ENCODE results near the gene CST7.
"Not testable (repeated sequence)": the region's sequence is repeated elsewhere in the genome, so short reads cannot be mapped to it uniquely, and the experiment has no call there.

DNA sequence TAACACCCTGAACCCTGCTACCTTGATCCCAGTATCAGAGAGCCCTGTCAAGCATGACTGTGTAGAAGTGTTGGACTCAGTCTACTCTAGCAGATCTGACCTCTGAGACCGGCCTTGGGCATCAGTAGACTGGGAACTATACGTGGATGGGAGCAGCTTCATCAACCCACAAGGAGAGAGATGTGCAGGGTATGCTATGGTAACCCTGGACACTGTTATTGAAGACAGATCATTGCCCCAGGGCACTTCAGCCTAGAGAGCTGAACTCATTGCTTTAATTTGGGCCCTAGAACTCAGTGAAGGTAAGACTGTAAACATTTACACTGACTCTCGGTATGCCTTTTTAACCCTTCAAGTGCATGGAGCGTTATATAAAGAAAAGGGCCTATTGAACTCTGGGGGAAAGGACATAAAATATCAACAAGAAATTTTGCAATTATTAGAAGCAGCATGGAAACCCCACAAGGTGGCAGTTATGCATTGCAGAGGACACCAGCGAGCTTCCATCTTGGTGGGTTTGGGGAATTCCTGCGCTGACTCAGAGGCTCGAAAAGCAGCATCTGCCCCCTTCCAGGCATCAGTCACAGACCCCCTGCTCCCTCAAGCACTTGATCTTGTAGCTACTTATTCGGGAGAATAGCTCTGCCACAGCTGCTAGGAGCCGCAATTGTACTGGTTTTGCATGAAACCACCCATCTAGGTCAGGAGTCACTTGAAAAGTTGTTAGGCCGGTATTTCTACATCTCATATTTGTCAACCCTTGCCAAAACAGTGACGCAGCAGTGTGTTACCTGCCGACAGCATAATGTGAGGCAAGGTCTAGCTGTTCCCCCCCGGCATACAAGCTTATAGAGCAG lies 19.0 kb upstream of the CST7 start:
- not testable (repeated sequence) for TF ChIP-seq EP300 (IDR thresholded peaks at IDR 0.05; ENCODE audit: borderline replicate concordance in 1 of 2, low read depth in 1 of 2, low read length in 1 of 2)
- TF ChIP-seq, protein P1, sequence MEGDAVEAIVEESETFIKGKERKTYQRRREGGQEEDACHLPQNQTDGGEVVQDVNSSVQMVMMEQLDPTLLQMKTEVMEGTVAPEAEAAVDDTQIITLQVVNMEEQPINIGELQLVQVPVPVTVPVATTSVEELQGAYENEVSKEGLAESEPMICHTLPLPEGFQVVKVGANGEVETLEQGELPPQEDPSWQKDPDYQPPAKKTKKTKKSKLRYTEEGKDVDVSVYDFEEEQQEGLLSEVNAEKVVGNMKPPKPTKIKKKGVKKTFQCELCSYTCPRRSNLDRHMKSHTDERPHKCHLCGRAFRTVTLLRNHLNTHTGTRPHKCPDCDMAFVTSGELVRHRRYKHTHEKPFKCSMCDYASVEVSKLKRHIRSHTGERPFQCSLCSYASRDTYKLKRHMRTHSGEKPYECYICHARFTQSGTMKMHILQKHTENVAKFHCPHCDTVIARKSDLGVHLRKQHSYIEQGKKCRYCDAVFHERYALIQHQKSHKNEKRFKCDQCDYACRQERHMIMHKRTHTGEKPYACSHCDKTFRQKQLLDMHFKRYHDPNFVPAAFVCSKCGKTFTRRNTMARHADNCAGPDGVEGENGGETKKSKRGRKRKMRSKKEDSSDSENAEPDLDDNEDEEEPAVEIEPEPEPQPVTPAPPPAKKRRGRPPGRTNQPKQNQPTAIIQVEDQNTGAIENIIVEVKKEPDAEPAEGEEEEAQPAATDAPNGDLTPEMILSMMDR (IDR thresholded peaks at IDR 0.05) = not testable (repeated sequence)
- TF ChIP-seq, protein P2, sequence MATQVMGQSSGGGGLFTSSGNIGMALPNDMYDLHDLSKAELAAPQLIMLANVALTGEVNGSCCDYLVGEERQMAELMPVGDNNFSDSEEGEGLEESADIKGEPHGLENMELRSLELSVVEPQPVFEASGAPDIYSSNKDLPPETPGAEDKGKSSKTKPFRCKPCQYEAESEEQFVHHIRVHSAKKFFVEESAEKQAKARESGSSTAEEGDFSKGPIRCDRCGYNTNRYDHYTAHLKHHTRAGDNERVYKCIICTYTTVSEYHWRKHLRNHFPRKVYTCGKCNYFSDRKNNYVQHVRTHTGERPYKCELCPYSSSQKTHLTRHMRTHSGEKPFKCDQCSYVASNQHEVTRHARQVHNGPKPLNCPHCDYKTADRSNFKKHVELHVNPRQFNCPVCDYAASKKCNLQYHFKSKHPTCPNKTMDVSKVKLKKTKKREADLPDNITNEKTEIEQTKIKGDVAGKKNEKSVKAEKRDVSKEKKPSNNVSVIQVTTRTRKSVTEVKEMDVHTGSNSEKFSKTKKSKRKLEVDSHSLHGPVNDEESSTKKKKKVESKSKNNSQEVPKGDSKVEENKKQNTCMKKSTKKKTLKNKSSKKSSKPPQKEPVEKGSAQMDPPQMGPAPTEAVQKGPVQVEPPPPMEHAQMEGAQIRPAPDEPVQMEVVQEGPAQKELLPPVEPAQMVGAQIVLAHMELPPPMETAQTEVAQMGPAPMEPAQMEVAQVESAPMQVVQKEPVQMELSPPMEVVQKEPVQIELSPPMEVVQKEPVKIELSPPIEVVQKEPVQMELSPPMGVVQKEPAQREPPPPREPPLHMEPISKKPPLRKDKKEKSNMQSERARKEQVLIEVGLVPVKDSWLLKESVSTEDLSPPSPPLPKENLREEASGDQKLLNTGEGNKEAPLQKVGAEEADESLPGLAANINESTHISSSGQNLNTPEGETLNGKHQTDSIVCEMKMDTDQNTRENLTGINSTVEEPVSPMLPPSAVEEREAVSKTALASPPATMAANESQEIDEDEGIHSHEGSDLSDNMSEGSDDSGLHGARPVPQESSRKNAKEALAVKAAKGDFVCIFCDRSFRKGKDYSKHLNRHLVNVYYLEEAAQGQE (IDR thresholded peaks at IDR 0.05; ENCODE audit: low read depth, low read length) = not testable (repeated sequence)

All from SK-N-SH (cell line).